Fibroblast of lung (primary cell): Measurements from ENCODE around the gene AMN. TPM values are rescaled to one million over a fixed set of nuclear protein-coding genes. Genes with fewer than 3 reads are reported as not detected.

Experiments
- DNase-seq, 2 donors: peaks; one replicate each; pipeline versions ENCODE4 v3.0.0 to v3.0.0-alpha.2; 2010; ENCODE audit warnings: low read depth in 2 of 2
- H2AFZ ChIP-seq: 2 replicates; pipeline ENCODE4 v1.5.1; 2012; ENCODE audit warnings: low read length, control low read depth, inconsistent platforms
- H3K27ac ChIP-seq: 2 replicates; pipeline ENCODE4 v1.5.1; 2011; ENCODE audit warnings: low read length, control low read depth; ENCODE audit not compliant: insufficient read depth
- H3K27me3 ChIP-seq: 2 replicates; pipeline ENCODE4 v1.5.1; 2011; ENCODE audit warnings: mild to moderate bottlenecking, low read length; ENCODE audit not compliant: control insufficient read depth, insufficient read depth
- H3K36me3 ChIP-seq: 2 replicates; pipeline ENCODE4 v1.5.1; 2011; ENCODE audit warnings: low read length; ENCODE audit not compliant: control insufficient read depth, insufficient read depth
- H3K4me1 ChIP-seq: 2 replicates; pipeline ENCODE4 v1.5.1; 2011; ENCODE audit warnings: low read length; ENCODE audit not compliant: control insufficient read depth, insufficient read depth; ENCODE audit errors: extremely low read depth
- H3K4me2 ChIP-seq: 2 replicates; pipeline ENCODE4 v1.5.1; 2011; ENCODE audit warnings: low read length, control low read depth; ENCODE audit not compliant: insufficient read depth; ENCODE audit errors: extremely low read depth
- H3K4me3 ChIP-seq, 4 experiments: fragments of 200-600 bp in 1 of 4; sonication (generic) in 1 of 4; replicated peaks in 1 of 4; 2 replicates each; pipeline ENCODE4 v1.5.1; 2011 to 2016; ENCODE audit warnings: low read length in 4 of 4, low read depth in 3 of 4, mild to moderate bottlenecking in 3 of 4, control low read depth in 2 of 4, inconsistent platforms in 1 of 4, mixed read lengths in 1 of 4; ENCODE audit not compliant: insufficient read depth in 1 of 4; ENCODE audit errors: control extremely low read depth in 1 of 4
- H3K79me2 ChIP-seq: 2 replicates; pipeline ENCODE4 v1.5.1; 2012; ENCODE audit warnings: mild to moderate bottlenecking, low read length, inconsistent platforms; ENCODE audit not compliant: control insufficient read depth, insufficient read depth
- H3K9ac ChIP-seq: 2 replicates; pipeline ENCODE4 v1.5.1; 2011; ENCODE audit warnings: mild to moderate bottlenecking, low read length, control low read depth; ENCODE audit not compliant: insufficient read depth
- H3K9me3 ChIP-seq: 2 replicates; pipeline ENCODE4 v1.5.1; 2012; ENCODE audit warnings: low read depth, low read length; ENCODE audit not compliant: control insufficient read depth, insufficient read depth
- H4K20me1 ChIP-seq: 2 replicates; pipeline ENCODE4 v1.5.1; 2011; ENCODE audit warnings: low read length; ENCODE audit not compliant: control insufficient read depth, insufficient read depth; ENCODE audit errors: extremely low read depth
- EZH2 ChIP-seq: IDR thresholded peaks from 2 replicates; pipeline ENCODE4 v1.5.1; 2012; ENCODE audit warnings: low read length, control low read depth, mild to moderate bottlenecking; ENCODE audit errors: missing control alignments
- polyA minus RNA-seq: library from RNA; depleted of rRNA, polyadenylated mRNA; stranded (reverse); fragments of >200 nt; gene quantifications from 2 replicates; pipeline ENCODE4 v1.2.3, GENCODE V29; 2011; ENCODE audit warnings: low replicate concordance
- polyA plus RNA-seq, 2 donors: library from polyadenylated mRNA; depleted of rRNA in 1 of 2; stranded (reverse) in 1 of 2; unstranded in 1 of 2; fragments of >200 nt; gene quantifications; 2 replicates each; pipeline ENCODE4 v1.2.1, GENCODE V29; 2011 to 2012; ENCODE audit warnings: missing spikeins in 1 of 2
- total RNA-seq: library from RNA; depleted of rRNA; stranded (reverse); fragments of >200 nt; gene quantifications from 2 replicates; pipeline ENCODE4 v1.2.1, GENCODE V29; 2014
- TF ChIP-seq, protein P1 (sequence below), 2 donors: IDR thresholded peaks in 1 of 2; conservative IDR thresholded peaks in 1 of 2; 1 replicate in 1 of 2; 2 replicates in 1 of 2; pipeline ENCODE4 v1.5.1; 2011 to 2012; ENCODE audit warnings: low read length in 2 of 2, control low read depth in 1 of 2, inconsistent platforms in 1 of 2, low read depth in 1 of 2, mild to moderate bottlenecking in 1 of 2

AMN gene
- under 0.01 TPM in 2 replicates for total RNA-seq
- polyA plus RNA-seq, result not detected in 2 replicates
- polyA plus RNA-seq (2012), result 0.09 TPM in 1 of 2 replicates, not detected in the other
- not detected in 2 replicates for polyA minus RNA-seq

DNA sequence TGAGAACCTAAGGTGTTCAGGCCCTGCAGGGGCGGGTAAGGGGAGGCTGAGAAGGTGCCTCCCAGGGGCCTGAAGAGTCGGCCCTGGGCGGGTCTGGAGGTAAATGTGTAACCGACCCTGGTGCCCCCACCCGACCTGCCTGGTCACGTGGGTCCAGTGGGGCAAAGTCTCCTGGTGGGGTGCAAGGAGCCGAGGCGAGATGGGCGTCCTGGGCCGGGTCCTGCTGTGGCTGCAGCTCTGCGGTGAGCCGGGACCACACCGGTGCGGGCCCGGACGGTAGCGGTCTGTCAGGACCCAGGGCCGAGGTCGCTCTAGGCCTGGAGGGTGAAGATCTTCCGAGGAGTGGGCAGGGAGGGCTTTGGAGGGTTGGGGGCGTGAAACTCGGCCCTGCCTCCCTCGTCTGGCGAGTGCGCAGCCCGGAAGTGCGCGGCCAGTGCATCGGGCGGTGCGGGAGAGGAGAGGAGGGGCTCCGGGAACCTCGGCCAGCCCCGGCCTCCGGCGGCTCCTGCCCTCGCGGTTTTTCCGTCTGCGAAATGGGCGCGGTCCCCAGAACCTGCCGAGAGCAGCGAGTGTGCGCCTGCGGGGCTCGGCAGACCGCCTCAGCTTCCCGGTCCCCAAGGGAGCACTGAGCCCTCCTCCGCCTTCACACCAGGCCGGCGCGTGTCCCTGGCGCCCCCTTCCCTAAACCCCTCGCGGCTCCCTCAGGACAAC is at the start of gene AMN:
TSS of gene AMN (plus strand) at position 174 of the 711 bp plus-strand sequence. CDS start at position 200, 26 bp downstream.
- TF ChIP-seq EZH2, result no peak
- TF ChIP-seq, protein P1, sequence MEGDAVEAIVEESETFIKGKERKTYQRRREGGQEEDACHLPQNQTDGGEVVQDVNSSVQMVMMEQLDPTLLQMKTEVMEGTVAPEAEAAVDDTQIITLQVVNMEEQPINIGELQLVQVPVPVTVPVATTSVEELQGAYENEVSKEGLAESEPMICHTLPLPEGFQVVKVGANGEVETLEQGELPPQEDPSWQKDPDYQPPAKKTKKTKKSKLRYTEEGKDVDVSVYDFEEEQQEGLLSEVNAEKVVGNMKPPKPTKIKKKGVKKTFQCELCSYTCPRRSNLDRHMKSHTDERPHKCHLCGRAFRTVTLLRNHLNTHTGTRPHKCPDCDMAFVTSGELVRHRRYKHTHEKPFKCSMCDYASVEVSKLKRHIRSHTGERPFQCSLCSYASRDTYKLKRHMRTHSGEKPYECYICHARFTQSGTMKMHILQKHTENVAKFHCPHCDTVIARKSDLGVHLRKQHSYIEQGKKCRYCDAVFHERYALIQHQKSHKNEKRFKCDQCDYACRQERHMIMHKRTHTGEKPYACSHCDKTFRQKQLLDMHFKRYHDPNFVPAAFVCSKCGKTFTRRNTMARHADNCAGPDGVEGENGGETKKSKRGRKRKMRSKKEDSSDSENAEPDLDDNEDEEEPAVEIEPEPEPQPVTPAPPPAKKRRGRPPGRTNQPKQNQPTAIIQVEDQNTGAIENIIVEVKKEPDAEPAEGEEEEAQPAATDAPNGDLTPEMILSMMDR (conservative IDR thresholded peaks at IDR 0.05 in 1 of 2, IDR thresholded peaks at IDR 0.05 in 1 of 2; ENCODE audit: low read depth in 1 of 2, low read length in 2 of 2), result no peak
- Histone ChIP-seq H2AFZ (no peak within 1 kb of the TSS), H3K9ac (no peak within 1 kb of the TSS), H3K27me3 (peaks cover 38% of the 10 kb centered on the region), H3K4me3 (peak within 1 kb of the TSS in 1 of 4 experiments; percentile 32), H3K4me2 (peak within 1 kb of the TSS; percentile 35), H3K36me3 (no peaks in the 10 kb centered on the region), H3K9me3 (no peaks in the 10 kb centered on the region), H3K4me1 (no peaks in the 10 kb centered on the region), H3K27ac (no peak within 1 kb of the TSS), H4K20me1 (no peaks in the 10 kb centered on the region), H3K79me2 (no peaks in the 10 kb centered on the region)
- no peak for DNase-seq

DNA sequence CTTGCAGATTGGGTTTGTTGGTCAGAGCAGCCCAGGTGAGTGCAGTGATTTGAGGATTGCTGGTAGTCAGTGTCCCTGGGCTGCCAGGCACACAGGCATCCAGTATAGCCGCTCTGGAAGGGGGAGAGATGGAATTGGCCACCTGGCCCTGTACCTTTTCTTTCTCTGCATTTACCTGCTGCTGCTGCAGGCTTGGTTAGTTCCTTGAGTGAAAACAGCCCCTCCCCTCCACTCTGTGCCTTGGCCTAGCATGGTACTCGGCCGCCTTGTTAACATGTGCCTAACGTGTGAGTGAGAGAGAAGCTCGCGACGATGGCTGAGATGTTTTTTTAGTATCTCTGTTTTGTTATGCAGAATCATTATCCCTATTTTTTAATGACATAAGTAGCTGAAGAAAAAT is 49.3 kb upstream of the AMN start:
- H2AFZ ChIP-seq, result no peak overlapping the region
- H3K9me3 ChIP-seq, result no peaks in the 10 kb centered on the region
- no peak overlapping the region for H3K4me2 ChIP-seq
- no peaks in the 10 kb centered on the region for H3K4me1 ChIP-seq
- no peak for DNase-seq
- H3K9ac ChIP-seq, result no peak overlapping the region
- no peaks in the 10 kb centered on the region for H3K27me3 ChIP-seq
- H3K27ac ChIP-seq, result no peak overlapping the region
- H3K36me3 ChIP-seq, result peaks cover 2% of the 10 kb centered on the region
- no peaks in the 10 kb centered on the region for H3K79me2 ChIP-seq
- H3K4me3 ChIP-seq, result no peak overlapping the region
- no peaks in the 10 kb centered on the region for H4K20me1 ChIP-seq
- TF ChIP-seq, protein P1 (conservative IDR thresholded peaks at IDR 0.05 in 1 of 2, IDR thresholded peaks at IDR 0.05 in 1 of 2; ENCODE audit: low read depth in 1 of 2, low read length in 2 of 2), result no peak
- no peak for TF ChIP-seq EZH2

DNA sequence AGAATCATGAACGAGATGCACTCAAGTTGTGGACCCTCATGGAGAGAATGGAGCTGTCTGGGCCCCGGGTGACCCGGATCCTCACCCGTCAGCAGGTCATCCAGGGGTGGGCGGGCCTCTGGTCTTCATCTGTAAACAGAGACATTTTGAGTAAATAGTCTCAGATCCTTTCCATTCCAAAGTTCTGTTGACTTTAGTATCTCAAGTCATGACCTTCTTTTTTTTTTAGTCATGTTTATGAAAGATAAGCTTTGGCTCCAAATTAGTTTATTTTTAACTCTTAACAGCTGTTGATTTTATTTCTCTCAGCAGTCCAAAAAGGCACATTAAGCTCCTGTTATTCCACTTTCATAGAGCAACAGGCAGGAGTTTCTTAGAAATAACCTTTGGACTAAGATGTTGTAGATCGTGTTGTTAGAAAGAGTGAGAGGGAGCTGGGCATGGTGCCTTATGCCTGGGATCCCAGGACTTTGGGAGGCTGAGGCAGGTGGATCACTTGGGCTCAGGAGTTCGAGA is 48.9 kb upstream of the AMN start:
- no peak overlapping the region for H2AFZ ChIP-seq
- no peaks in the 10 kb centered on the region for H3K27me3 ChIP-seq
- no peaks in the 10 kb centered on the region for H3K9me3 ChIP-seq
- no peak for DNase-seq
- H3K36me3 ChIP-seq, result peaks cover 2% of the 10 kb centered on the region
- H3K27ac ChIP-seq, result no peak overlapping the region
- TF ChIP-seq, protein P1 (conservative IDR thresholded peaks at IDR 0.05 in 1 of 2, IDR thresholded peaks at IDR 0.05 in 1 of 2; ENCODE audit: low read depth in 1 of 2, low read length in 2 of 2), result no peak
- no peak for TF ChIP-seq EZH2
- no peak overlapping the region for H3K9ac ChIP-seq
- no peak overlapping the region for H3K4me3 ChIP-seq
- no peaks in the 10 kb centered on the region for H4K20me1 ChIP-seq
- no peak overlapping the region for H3K4me2 ChIP-seq
- no peaks in the 10 kb centered on the region for H3K4me1 ChIP-seq
- H3K79me2 ChIP-seq, result no peaks in the 10 kb centered on the region
